ENCODE measurements around the gene SLC9A9. TPM values are rescaled to one million over a fixed set of nuclear protein-coding genes. Genes with fewer than 3 reads are reported as not detected.

Gene SLC9A9
- total RNA-seq, 2 experiments from 2014 or later: 13.8 to 16.4 TPM

DNA sequence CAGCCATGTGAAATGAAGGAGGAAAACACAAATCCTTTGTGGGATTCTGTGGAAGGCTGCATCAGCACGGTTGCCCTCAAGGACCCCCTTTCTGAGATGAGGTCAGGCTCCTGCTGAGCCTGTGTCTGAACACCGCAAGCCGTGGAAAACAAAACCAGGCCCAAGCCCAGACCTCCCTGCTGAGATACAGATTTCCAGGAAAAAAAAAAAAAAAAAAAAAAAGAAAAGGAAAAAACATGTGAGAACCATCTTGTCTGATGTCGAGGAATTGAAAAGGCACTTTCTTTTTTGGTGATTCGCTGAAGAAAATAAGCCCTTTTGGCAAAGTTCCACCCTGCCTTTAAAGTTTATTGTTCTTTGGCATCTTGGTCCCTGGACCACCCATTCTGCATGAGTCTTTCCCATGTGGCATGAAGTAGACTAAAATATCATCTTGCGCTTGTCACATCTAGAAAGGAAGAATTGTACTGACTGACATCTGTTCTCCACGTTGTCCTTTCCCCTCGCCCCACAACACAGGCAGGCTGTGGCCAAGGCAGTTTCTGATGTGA lies 611.1 kb downstream of the SLC9A9 start:
- CTCF ChIA-PET: no interaction called here

DNA sequence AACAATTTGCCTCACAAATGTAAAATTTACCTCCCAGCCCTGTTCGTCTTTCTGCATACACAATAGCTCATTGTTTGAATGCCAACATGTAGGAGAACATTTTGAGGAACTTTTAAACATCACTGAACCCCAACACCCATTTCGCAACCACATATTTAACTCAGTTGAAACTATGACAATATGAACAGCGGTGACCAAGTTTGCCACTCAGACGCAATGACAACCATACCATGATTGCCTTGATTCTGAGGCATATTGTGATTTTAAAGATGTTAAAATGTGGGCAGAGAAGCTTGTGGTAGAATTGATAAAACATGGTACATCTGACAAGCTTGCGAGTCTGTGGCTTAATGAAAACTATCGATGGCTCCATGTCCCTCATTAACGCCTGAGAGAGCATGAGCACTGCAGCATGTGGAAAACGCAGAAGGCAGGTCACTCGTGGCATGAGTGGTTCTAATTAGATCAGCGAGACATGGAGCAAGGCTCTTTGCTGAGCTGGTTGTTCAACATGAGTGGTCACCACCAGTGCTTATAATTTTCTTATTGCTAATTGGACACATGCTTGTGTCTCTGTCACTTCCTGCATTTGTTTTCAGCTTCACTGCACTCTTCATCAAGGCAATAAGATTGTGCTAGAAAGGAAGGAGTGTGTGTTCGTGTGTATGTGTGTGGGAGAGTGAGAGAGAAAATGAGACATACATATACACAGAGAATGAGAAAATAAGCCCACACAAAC lies 611.9 kb downstream of the SLC9A9 start:
- Mint-ChIP-seq H3K4me1 (no peaks in the 10 kb centered on the region), H3K4me3 (no peak overlapping the region)
- POLR2A ChIA-PET: interaction anchor here (0.7 kb wide), 1 partner anchor 20 kb away, joined by 3 read pairs; no protein-coding TSS in a partner anchor

More for the DNA sequence above, 611.1 kb downstream of the SLC9A9 start:
- peaks cover 15% of the 10 kb centered on the region for H3K9me3 Mint-ChIP-seq
- H3K27ac Mint-ChIP-seq: no peak overlapping the region
- H3K36me3 Mint-ChIP-seq (ENCODE audit: low read depth): no peaks in the 10 kb centered on the region
- DNase-seq: no peak
- no peaks in the 10 kb centered on the region for H3K27me3 Mint-ChIP-seq
- POLR2A ChIA-PET: no interaction called here
- no peaks in the 10 kb centered on the region for H3K4me1 Mint-ChIP-seq
- H3K4me3 Mint-ChIP-seq: no peak overlapping the region

DNA sequence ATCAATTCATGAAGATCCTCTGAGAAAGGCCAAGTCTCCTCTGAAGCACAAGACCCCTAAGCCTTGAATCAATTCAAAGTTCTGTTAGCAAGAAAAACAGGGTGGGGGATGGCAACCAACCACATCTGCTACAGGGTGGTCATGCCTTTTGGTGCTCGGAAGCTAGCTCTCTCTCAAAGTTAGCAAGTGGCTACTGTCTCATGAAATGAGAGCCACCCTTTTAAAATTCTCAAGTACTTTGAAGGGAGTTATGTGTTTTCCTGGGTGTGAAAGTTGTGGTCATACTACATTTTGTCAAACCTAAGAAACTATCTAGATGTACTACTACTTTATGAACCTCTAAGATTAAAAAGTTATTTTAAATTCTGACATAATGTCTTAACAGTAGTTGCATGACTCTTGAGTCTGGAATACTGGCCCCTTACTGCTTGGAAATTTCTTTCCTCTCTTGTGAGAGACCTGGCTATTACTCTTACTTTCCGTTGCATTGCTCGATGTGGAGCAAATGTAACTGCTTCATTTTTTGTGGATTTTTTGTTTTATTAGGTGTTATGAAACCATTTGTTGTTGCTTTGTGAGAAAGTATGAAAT lies 612.6 kb downstream of the SLC9A9 start:
- Mint-ChIP-seq H3K4me3 (no peak overlapping the region), H3K27ac (no peak overlapping the region), H3K9me3 (peaks cover 15% of the 10 kb centered on the region), H3K4me1 (no peaks in the 10 kb centered on the region), H3K36me3 (ENCODE audit: low read depth) (no peaks in the 10 kb centered on the region), H3K27me3 (no peaks in the 10 kb centered on the region)
- ChIA-PET CTCF (interaction anchor here (0.5 kb wide), 1 partner anchor 232 kb away, joined by 3 read pairs; no protein-coding TSS in a partner anchor), POLR2A (interaction anchor here (0.7 kb wide), 1 partner anchor 19 kb away, joined by 3 read pairs; no protein-coding TSS in a partner anchor)
- no peak for DNase-seq

More for the DNA sequence above, 611.9 kb downstream of the SLC9A9 start:
- CTCF ChIA-PET: no interaction called here
- H3K27me3 Mint-ChIP-seq: no peaks in the 10 kb centered on the region
- no peak overlapping the region for H3K27ac Mint-ChIP-seq
- H3K36me3 Mint-ChIP-seq (ENCODE audit: low read depth): no peaks in the 10 kb centered on the region
- no peak for DNase-seq
- H3K9me3 Mint-ChIP-seq: peaks cover 15% of the 10 kb centered on the region

DNA sequence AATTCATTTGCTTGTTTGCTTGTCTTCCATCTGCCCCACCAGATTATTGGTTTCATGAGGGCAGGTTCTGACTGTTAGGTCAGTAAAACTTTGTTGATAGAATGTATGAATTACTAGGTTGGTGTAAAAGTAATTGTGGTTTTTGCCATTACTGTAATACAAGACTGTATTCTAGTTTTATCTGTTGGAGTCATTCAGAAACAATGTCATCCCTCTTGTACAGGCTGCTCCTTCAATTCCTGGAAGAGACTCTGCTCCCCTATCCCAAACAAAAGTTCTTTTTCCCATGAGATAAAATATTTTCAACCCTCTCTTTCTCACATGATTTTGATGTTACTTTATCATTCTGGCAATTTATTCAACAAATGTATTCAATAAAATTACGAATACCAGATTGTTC lies 613.7 kb downstream of the SLC9A9 start:
- H3K27me3 Mint-ChIP-seq: no peaks in the 10 kb centered on the region
- peaks cover 15% of the 10 kb centered on the region for H3K9me3 Mint-ChIP-seq
- no peaks in the 10 kb centered on the region for H3K4me1 Mint-ChIP-seq
- no peak overlapping the region for H3K4me3 Mint-ChIP-seq
- no peak overlapping the region for H3K27ac Mint-ChIP-seq
- ChIA-PET POLR2A (no interaction called here), CTCF (no interaction called here)
- no peaks in the 10 kb centered on the region for H3K36me3 Mint-ChIP-seq (ENCODE audit: low read depth)
- DNase-seq: no peak

DNA sequence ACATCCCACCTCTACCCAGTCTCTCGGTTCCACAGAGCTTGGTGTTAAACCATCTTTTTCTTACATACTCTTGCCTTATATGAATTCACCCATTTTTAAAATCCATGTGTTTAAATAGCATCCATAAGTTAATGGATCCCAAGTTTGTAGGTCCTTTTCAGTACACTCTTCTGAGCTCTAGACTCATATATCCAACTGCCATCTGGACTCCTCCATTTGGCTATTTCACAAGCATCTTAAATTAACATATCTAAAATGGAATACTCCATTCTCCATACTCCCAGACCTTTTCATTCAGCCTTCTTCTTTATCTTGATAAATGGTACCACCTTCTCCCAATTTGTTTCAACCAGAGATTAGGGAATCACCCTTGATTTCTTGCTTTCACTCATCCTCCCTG lies 615.3 kb downstream of the SLC9A9 start:
- CTCF ChIA-PET: interaction anchor here (0.7 to 1.0 kb wide), 2 partner anchors 9 to 10 kb away, joined by 3 to 4 read pairs; no protein-coding TSS in a partner anchor
- Mint-ChIP-seq H3K27me3 (no peaks in the 10 kb centered on the region), H3K27ac (no peak overlapping the region), H3K9me3 (peaks cover 11% of the 10 kb centered on the region), H3K4me3 (no peak overlapping the region), H3K36me3 (ENCODE audit: low read depth) (no peaks in the 10 kb centered on the region), H3K4me1 (no peaks in the 10 kb centered on the region)
- POLR2A ChIA-PET: no interaction called here
- DNase-seq: no peak

DNA sequence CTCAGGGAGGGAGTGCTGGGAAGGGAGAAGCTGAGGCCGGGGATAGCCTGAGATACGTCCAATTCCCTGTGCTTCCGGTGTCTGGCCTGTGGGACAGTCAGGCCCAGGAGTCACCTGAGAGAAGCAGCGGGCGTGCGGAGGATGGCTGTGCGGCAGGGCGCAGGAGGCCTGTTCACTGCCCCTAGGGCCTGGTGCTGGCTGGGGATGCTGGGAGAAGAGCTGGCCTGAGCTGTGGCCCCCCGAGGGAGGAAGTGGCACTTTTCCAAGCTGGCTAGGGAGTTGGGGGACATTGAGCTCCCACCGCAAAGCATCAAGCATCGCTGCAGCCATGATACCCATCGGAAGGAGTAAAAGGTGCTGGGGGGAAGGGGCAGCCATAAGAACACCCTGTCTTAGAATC lies 619.9 kb downstream of the SLC9A9 start:
- no peaks in the 10 kb centered on the region for H3K27me3 Mint-ChIP-seq
- H3K9me3 Mint-ChIP-seq: no peaks in the 10 kb centered on the region
- H3K27ac Mint-ChIP-seq: no peak overlapping the region
- H3K36me3 Mint-ChIP-seq (ENCODE audit: low read depth): no peaks in the 10 kb centered on the region
- CTCF ChIA-PET: interaction anchor here (0.5 kb wide), 1 partner anchor 11 kb away, joined by 4 read pairs; no protein-coding TSS in a partner anchor
- no peak overlapping the region for H3K4me3 Mint-ChIP-seq
- no peak for DNase-seq
- POLR2A ChIA-PET: no interaction called here
- H3K4me1 Mint-ChIP-seq: no peaks in the 10 kb centered on the region

DNA sequence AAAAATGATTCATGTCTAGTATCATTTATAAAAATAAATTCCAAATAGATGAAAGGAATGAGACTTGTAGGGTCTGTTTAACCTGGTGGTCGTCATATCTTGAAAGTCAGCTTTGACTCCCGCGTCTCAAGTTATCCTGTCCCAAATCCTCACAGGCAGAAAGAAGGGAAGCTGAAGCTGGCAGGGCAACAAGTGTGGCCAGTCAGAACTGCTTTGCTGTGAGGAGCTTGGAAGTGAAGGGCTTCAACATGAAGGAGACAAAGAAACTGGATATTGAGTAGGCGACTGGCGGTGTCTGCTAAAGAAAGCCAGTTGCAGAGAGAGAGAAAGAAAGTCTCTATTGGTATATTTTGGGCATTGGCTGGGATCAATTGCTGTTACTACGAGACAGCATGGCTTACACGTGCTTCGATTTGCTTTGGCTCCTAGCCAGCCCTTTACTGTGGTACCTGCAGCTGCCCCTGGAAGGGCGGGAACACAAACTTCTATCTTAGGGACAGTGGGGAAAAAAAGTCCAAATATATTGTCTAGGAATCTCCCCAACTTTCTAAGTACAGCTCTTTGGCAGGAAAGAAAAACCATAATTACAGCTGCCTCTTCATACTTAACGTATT lies 621.5 kb downstream of the SLC9A9 start:
- no peaks in the 10 kb centered on the region for H3K27me3 Mint-ChIP-seq
- H3K27ac Mint-ChIP-seq: no peak overlapping the region
- CTCF ChIA-PET: no interaction called here
- POLR2A ChIA-PET: no interaction called here
- H3K9me3 Mint-ChIP-seq: no peaks in the 10 kb centered on the region
- H3K36me3 Mint-ChIP-seq (ENCODE audit: low read depth): no peaks in the 10 kb centered on the region
- no peaks in the 10 kb centered on the region for H3K4me1 Mint-ChIP-seq
- DNase-seq: no peak
- H3K4me3 Mint-ChIP-seq: no peak overlapping the region

DNA sequence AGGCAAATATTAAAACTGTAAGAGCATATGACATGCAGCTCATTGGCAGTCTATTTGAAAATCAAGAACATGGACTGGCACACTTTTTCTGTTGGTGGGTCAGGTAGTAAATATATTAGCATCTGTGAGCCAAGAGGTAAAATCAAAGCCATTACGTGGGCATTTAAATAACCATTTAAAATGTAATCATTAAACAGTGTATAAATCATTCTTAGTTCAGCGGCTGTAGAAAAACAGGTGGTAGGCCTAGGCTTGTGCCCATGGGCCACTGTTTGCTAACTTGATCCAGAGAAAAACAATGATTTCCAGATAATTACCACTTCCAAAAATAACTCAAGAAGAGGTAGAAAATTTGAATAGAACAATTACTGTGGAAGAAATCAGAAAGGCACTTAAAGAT lies 623.6 kb downstream of the SLC9A9 start:
- H3K4me1 Mint-ChIP-seq: no peaks in the 10 kb centered on the region
- H3K27me3 Mint-ChIP-seq: no peaks in the 10 kb centered on the region
- H3K4me3 Mint-ChIP-seq: no peak overlapping the region
- CTCF ChIA-PET: interaction anchor here (0.8 kb wide), 1 partner anchor 8 kb away, joined by 4 read pairs; no protein-coding TSS in a partner anchor
- H3K9me3 Mint-ChIP-seq: no peaks in the 10 kb centered on the region
- no peak overlapping the region for H3K27ac Mint-ChIP-seq
- no peaks in the 10 kb centered on the region for H3K36me3 Mint-ChIP-seq (ENCODE audit: low read depth)
- POLR2A ChIA-PET: no interaction called here
- DNase-seq: no peak

DNA sequence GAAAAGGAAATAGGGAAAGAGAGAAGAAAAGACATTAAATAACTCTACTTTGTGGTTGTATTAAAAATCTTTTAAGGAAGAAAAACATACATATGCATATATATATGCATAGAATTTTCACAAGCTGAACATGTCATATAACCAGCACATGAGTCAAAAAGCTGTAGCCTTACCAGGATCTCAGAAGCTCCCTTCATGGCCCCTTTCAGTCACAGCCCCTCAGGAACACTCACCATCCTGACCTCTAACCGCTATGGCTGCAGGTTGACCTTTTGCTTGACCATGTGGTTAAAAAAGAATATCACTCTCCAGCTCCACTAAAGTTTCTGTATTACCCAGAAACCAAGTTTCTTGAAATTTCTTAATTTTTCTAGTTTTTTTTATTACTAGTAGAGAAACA lies 625.3 kb downstream of the SLC9A9 start:
- H3K4me3 Mint-ChIP-seq: no peak overlapping the region
- H3K9me3 Mint-ChIP-seq: no peaks in the 10 kb centered on the region
- H3K36me3 Mint-ChIP-seq (ENCODE audit: low read depth): no peaks in the 10 kb centered on the region
- ChIA-PET POLR2A (no interaction called here), CTCF (interaction anchor here (0.8 kb wide), 1 partner anchor 10 kb away, joined by 3 read pairs; no protein-coding TSS in a partner anchor)
- H3K4me1 Mint-ChIP-seq: no peaks in the 10 kb centered on the region
- no peak for DNase-seq
- H3K27ac Mint-ChIP-seq: no peak overlapping the region
- H3K27me3 Mint-ChIP-seq: no peaks in the 10 kb centered on the region

DNA sequence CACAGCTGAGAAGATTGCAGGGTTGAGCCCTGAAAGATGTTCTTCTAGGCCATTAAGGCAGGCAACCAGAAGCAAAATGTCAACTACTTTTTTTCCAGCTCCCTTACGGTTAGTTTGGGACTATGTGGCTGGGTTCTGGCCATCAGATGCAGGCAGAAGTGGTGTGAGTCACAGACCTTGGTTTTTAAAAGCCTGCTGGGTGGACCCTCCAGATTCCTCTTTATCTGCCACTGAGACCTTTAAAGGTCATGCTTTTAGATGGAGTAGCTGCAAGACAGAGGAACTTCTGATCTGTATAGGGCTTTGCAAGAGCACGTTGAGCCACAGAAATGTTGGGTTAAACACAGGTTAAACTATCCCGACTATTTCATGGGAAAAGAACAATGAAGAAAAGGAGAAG lies 625.8 kb downstream of the SLC9A9 start:
- ChIA-PET POLR2A (no interaction called here), CTCF (interaction anchor here (0.8 kb wide), 1 partner anchor 10 kb away, joined by 3 read pairs; no protein-coding TSS in a partner anchor)
- Mint-ChIP-seq H3K27ac (no peak overlapping the region), H3K9me3 (no peaks in the 10 kb centered on the region), H3K27me3 (no peaks in the 10 kb centered on the region), H3K4me3 (no peak overlapping the region), H3K4me1 (peaks cover 1% of the 10 kb centered on the region), H3K36me3 (ENCODE audit: low read depth) (no peaks in the 10 kb centered on the region)
- no peak for DNase-seq

DNA sequence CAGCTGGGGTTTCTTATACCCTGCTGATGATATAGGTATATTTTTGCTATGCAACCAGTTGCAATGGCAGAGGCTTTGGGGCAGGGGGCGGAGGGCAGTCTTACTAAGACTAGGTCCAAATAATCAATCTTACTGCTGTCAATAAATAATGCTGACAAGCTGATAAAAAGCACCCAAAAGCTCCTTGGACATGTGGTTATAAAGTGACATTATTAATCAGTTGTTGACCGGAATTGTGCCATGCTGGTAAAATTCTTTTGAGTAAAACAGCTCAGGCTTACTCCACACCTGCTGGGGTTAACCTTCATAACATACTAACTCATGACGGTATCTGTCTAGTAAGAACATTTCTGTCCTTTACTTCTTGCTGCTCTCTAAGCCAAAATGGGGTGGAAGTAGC lies 626.8 kb downstream of the SLC9A9 start:
- no peaks in the 10 kb centered on the region for H3K9me3 Mint-ChIP-seq
- no peak overlapping the region for H3K27ac Mint-ChIP-seq
- ChIA-PET CTCF (interaction anchor here (0.7 kb wide), 1 partner anchor 50 kb away, joined by 3 read pairs; no protein-coding TSS in a partner anchor), POLR2A (no interaction called here)
- no peak for DNase-seq
- no peak overlapping the region for H3K4me3 Mint-ChIP-seq
- no peaks in the 10 kb centered on the region for H3K27me3 Mint-ChIP-seq
- H3K36me3 Mint-ChIP-seq (ENCODE audit: low read depth): peaks cover 1% of the 10 kb centered on the region
- peaks cover 10% of the 10 kb centered on the region for H3K4me1 Mint-ChIP-seq

DNA sequence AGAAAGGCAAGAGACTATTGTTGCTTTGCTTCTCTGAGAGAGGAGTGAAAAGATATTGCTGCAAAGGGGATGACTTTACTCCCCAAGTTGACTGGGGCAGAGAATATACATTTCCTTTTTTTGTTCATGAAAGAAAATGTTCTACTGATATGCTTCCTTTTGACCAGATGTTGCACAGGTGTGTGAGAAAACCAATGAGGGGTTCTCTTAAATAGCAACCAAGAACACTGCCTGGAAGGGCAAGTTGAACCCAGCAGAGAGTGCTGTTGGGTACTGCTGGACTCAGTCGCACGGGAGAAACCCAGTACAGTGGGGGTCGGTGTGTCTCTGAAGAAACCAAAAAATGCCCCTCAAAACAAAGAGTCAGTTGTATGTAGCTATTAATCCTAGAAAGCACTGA lies 627.5 kb downstream of the SLC9A9 start:
- CTCF ChIA-PET: no interaction called here
- peaks cover 13% of the 10 kb centered on the region for H3K4me1 Mint-ChIP-seq
- H3K4me3 Mint-ChIP-seq: no peak overlapping the region
- H3K27ac Mint-ChIP-seq: no peak overlapping the region
- peaks cover under 1% of the 10 kb centered on the region for H3K9me3 Mint-ChIP-seq
- H3K27me3 Mint-ChIP-seq: no peaks in the 10 kb centered on the region
- H3K36me3 Mint-ChIP-seq (ENCODE audit: low read depth): peaks cover 1% of the 10 kb centered on the region
- POLR2A ChIA-PET: no interaction called here
- no peak for DNase-seq
